MM.1S (cell line): ENCODE data around the gene ITIH4.

ENCODE experiments used
- EZH2 ChIP-seq: fragments of 300-600 bp; sonication (generic); optimal IDR thresholded peaks from 2 replicates; pipeline ENCODE3; 2017; ENCODE audit warnings: low read depth, mild to moderate bottlenecking, antibody characterized with exemption, low read length, mixed read lengths
- EZH2phosphoT487 ChIP-seq: fragments of 300-600 bp; sonication (generic); IDR thresholded peaks from 2 replicates; pipeline ENCODE4 v1.6.1; 2018; ENCODE audit warnings: antibody characterized with exemption, low read length
- TF ChIP-seq, protein P1 (sequence below): fragments of 300-600 bp; sonication (generic); IDR thresholded peaks from 2 replicates; pipeline ENCODE4 v1.5.1; 2016; ENCODE audit warnings: antibody characterized with exemption, low read length, mixed read lengths

DNA sequence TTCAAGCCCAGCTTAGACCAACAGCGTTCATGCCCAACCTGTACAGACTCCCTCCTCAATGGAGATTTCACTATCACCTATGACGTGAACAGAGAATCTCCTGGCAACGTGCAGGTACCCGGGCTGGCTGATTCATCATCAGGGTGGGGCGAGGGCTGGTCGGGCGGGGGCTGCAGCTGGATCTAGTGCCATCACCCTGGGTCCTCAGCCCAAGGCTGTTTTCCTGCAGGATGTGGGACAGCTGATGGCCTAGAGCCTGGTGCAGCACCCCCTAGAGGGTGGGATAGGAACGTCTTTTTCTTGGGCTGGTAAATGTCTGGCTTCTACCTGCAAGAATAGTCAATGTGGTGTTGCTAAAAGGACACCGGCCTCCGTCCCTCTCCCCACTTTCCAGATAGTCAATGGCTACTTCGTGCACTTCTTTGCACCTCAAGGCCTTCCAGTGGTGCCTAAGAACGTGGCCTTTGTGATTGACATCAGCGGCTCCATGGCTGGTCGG is 31.4 kb downstream of the ITIH4 start:
- no peak for TF ChIP-seq EZH2
- TF ChIP-seq, protein P1, sequence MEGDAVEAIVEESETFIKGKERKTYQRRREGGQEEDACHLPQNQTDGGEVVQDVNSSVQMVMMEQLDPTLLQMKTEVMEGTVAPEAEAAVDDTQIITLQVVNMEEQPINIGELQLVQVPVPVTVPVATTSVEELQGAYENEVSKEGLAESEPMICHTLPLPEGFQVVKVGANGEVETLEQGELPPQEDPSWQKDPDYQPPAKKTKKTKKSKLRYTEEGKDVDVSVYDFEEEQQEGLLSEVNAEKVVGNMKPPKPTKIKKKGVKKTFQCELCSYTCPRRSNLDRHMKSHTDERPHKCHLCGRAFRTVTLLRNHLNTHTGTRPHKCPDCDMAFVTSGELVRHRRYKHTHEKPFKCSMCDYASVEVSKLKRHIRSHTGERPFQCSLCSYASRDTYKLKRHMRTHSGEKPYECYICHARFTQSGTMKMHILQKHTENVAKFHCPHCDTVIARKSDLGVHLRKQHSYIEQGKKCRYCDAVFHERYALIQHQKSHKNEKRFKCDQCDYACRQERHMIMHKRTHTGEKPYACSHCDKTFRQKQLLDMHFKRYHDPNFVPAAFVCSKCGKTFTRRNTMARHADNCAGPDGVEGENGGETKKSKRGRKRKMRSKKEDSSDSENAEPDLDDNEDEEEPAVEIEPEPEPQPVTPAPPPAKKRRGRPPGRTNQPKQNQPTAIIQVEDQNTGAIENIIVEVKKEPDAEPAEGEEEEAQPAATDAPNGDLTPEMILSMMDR = peak; percentile 57
- no peak for TF ChIP-seq EZH2phosphoT487
